ENCODE data around the gene HIPK4. TPM values are rescaled to one million over a fixed set of nuclear protein-coding genes. Genes with fewer than 3 reads are reported as not detected.

Gene HIPK4
- total and polyA plus RNA-seq, 9 of the 15 experiments (the other 6 are each of a cell fraction or from before 2014, with no cell fraction given) = 0.06 to 0.09 TPM; not detected in 7

DNA sequence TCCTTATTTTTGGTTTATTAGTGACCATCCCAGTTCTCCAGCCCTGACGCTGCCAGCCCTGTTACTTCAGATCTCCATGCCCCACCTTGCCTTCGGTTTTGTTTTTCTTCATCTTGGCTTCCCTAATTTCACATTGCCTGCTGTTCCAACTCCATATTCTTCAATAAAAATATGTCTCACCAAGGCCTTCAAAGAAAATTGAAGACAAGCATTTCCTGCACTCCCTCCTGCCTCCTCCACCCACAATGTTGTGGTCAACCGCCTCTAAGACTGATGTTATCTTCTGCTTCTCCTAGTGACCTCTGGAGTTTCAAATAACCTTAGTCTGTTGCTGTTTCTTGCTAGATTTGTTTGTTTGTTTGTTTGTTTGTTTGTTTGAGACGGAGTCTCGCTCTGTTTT is 26.9 kb downstream of the HIPK4 start (continued):
- TF ChIP-seq BACH1 (tag; IDR thresholded peaks at IDR 0.05) (no peak), ZBTB17 (CRISPR knock-in tag; IDR thresholded peaks at IDR 0.05) (no peak), RBM34 (IDR thresholded peaks at IDR 0.05; ENCODE audit: borderline replicate concordance, insufficient read depth, low read length) (no peak), MCM7 (IDR thresholded peaks at IDR 0.05) (no peak), TEAD4 (IDR thresholded peaks at IDR 0.05; ENCODE audit: low read length) (peak; percentile 55; the same call in 1 of the 2 replicates), TEAD4 (CRISPR knock-in tag; IDR thresholded peaks at IDR 0.05; ENCODE audit: borderline replicate concordance) (no peak), CREM (IDR thresholded peaks at IDR 0.05; ENCODE audit: low read depth) (no peak), MAFG (tag; conservative IDR thresholded peaks at IDR 0.05) (no peak), EP300 (IDR thresholded peaks at IDR 0.05; ENCODE audit: low read length) (peak; percentile 68), ETV5 (CRISPR knock-in tag; IDR thresholded peaks at IDR 0.05; ENCODE audit: low read depth) (0 out of 2 replicates have a peak, but pooled peaks have one; percentile 25), KAT2B (IDR thresholded peaks at IDR 0.05; ENCODE audit: low read depth, low read length) (no peak), EGR1 (conservative IDR thresholded peaks at IDR 0.05) (peak; percentile 86)
- TF ChIP-seq, protein P1, sequence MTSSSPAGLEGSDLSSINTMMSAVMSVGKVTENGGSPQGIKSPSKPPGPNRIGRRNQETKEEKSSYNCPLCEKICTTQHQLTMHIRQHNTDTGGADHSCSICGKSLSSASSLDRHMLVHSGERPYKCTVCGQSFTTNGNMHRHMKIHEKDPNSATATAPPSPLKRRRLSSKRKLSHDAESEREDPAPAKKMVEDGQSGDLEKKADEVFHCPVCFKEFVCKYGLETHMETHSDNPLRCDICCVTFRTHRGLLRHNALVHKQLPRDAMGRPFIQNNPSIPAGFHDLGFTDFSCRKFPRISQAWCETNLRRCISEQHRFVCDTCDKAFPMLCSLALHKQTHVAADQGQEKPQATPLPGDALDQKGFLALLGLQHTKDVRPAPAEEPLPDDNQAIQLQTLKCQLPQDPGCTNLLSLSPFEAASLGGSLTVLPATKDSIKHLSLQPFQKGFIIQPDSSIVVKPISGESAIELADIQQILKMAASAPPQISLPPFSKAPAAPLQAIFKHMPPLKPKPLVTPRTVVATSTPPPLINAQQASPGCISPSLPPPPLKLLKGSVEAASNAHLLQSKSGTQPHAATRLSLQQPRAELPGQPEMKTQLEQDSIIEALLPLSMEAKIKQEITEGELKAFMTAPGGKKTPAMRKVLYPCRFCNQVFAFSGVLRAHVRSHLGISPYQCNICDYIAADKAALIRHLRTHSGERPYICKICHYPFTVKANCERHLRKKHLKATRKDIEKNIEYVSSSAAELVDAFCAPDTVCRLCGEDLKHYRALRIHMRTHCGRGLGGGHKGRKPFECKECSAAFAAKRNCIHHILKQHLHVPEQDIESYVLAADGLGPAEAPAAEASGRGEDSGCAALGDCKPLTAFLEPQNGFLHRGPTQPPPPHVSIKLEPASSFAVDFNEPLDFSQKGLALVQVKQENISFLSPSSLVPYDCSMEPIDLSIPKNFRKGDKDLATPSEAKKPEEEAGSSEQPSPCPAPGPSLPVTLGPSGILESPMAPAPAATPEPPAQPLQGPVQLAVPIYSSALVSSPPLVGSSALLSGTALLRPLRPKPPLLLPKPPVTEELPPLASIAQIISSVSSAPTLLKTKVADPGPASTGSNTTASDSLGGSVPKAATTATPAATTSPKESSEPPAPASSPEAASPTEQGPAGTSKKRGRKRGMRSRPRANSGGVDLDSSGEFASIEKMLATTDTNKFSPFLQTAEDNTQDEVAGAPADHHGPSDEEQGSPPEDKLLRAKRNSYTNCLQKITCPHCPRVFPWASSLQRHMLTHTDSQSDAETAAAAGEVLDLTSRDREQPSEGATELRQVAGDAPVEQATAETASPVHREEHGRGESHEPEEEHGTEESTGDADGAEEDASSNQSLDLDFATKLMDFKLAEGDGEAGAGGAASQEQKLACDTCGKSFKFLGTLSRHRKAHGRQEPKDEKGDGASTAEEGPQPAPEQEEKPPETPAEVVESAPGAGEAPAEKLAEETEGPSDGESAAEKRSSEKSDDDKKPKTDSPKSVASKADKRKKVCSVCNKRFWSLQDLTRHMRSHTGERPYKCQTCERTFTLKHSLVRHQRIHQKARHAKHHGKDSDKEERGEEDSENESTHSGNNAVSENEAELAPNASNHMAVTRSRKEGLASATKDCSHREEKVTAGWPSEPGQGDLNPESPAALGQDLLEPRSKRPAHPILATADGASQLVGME (CRISPR knock-in tag; IDR thresholded peaks at IDR 0.05) = no peak
- TF ChIP-seq, protein P2, sequence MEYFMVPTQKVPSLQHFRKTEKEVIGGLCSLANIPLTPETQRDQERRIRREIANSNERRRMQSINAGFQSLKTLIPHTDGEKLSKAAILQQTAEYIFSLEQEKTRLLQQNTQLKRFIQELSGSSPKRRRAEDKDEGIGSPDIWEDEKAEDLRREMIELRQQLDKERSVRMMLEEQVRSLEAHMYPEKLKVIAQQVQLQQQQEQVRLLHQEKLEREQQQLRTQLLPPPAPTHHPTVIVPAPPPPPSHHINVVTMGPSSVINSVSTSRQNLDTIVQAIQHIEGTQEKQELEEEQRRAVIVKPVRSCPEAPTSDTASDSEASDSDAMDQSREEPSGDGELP (CRISPR knock-in tag; IDR thresholded peaks at IDR 0.05; ENCODE audit: borderline replicate concordance) = no peak

Measured in K562 (cell line).